ENCODE measurements around the gene MEIS2.
A peak's percentile ranks its signal among the peaks of the same experiment; 100 is the strongest.

The MEIS2 gene

GRCh38 chr15:37098468-37099318, 1.7 kb downstream of the MEIS2 start:
- Mint-ChIP-seq H3K27ac (peak overlapping the region; percentile 64), H3K4me1 (peaks cover 32% of the 10 kb centered on the region), H3K36me3 (peaks cover 14% of the 10 kb centered on the region), H3K27me3 (peaks cover 100% of the 10 kb centered on the region), H3K4me3 (peak overlapping the region; percentile 59), H3K9me3 (peaks cover 4% of the 10 kb centered on the region)
- DNase-seq = no peak
- CTCF ChIA-PET = no interaction called here

GRCh38 chr15:37097144-37097919, 3.0 kb downstream of the MEIS2 start:
- peak overlapping the region; percentile 15 for H3K4me3 Mint-ChIP-seq
- peaks cover 94% of the 10 kb centered on the region for H3K27me3 Mint-ChIP-seq
- peaks cover 12% of the 10 kb centered on the region for H3K36me3 Mint-ChIP-seq
- peaks cover 32% of the 10 kb centered on the region for H3K4me1 Mint-ChIP-seq
- H3K27ac Mint-ChIP-seq = peak overlapping the region; percentile 69
- CTCF ChIA-PET = no interaction called here
- H3K9me3 Mint-ChIP-seq = peaks cover 4% of the 10 kb centered on the region
- no peak for DNase-seq

GRCh38 chr15:37096558-37097143, 3.7 kb downstream of the MEIS2 start:
- Mint-ChIP-seq H3K9me3 (peaks cover 2% of the 10 kb centered on the region), H3K4me3 (no peak overlapping the region), H3K36me3 (peaks cover 9% of the 10 kb centered on the region), H3K27me3 (peaks cover 87% of the 10 kb centered on the region), H3K27ac (no peak overlapping the region), H3K4me1 (peaks cover 27% of the 10 kb centered on the region)
- CTCF ChIA-PET = no interaction called here
- no peak for DNase-seq

- H3K4me1 Mint-ChIP-seq = peaks cover 22% of the 10 kb centered on the region
- CTCF ChIA-PET = interaction anchor here (0.9 kb wide), 1 partner anchor 212 kb away, joined by 3 read pairs; no protein-coding TSS in a partner anchor
These were observed 4.4 kb downstream of the MEIS2 start for GRCh38 chr15:37095770-37096557.

GRCh38 chr15:37094915-37095711, 5.2 kb downstream of the MEIS2 start:
- Mint-ChIP-seq H3K27ac (no peak overlapping the region), H3K36me3 (peaks cover 2% of the 10 kb centered on the region), H3K27me3 (peaks cover 71% of the 10 kb centered on the region), H3K9me3 (peaks cover 1% of the 10 kb centered on the region), H3K4me1 (peaks cover 15% of the 10 kb centered on the region), H3K4me3 (no peak overlapping the region)
- CTCF ChIA-PET = interaction anchor here (0.9 kb wide), 1 partner anchor 211 kb away, joined by 3 read pairs; no protein-coding TSS in a partner anchor
- DNase-seq = no peak

More at GRCh38 chr15:37095770-37096557, 4.4 kb downstream of the MEIS2 start:
- H3K27ac Mint-ChIP-seq = no peak overlapping the region
- H3K4me3 Mint-ChIP-seq = no peak overlapping the region
- H3K27me3 Mint-ChIP-seq = peaks cover 80% of the 10 kb centered on the region
- H3K9me3 Mint-ChIP-seq = peaks cover 2% of the 10 kb centered on the region
- no peak for DNase-seq
- peaks cover 6% of the 10 kb centered on the region for H3K36me3 Mint-ChIP-seq

GRCh38 chr15:37094333-37094914, 5.9 kb downstream of the MEIS2 start:
- Mint-ChIP-seq H3K4me1 (peaks cover 10% of the 10 kb centered on the region), H3K27me3 (peaks cover 65% of the 10 kb centered on the region), H3K4me3 (no peak overlapping the region), H3K27ac (no peak overlapping the region), H3K36me3 (no peaks in the 10 kb centered on the region), H3K9me3 (no peaks in the 10 kb centered on the region)
- no peak for DNase-seq
- CTCF ChIA-PET = interaction anchor here (1.1 kb wide), 1 partner anchor 10 kb away, joined by 3 read pairs; no protein-coding TSS in a partner anchor

GRCh38 chr15:37093480-37094332, 6.6 kb downstream of the MEIS2 start:
- Mint-ChIP-seq H3K4me1 (peaks cover 5% of the 10 kb centered on the region), H3K36me3 (no peaks in the 10 kb centered on the region), H3K9me3 (no peaks in the 10 kb centered on the region), H3K4me3 (no peak overlapping the region), H3K27ac (no peak overlapping the region), H3K27me3 (peaks cover 57% of the 10 kb centered on the region)
- CTCF ChIA-PET = interaction anchor here (1.1 kb wide), 1 partner anchor 10 kb away, joined by 3 read pairs; no protein-coding TSS in a partner anchor
- no peak for DNase-seq

GRCh38 chr15:37090543-37091175, 9.7 kb downstream of the MEIS2 start:
- H3K36me3 Mint-ChIP-seq = no peaks in the 10 kb centered on the region
- no peak overlapping the region for H3K4me3 Mint-ChIP-seq
- no peaks in the 10 kb centered on the region for H3K4me1 Mint-ChIP-seq
- no peaks in the 10 kb centered on the region for H3K9me3 Mint-ChIP-seq
- peaks cover 27% of the 10 kb centered on the region for H3K27me3 Mint-ChIP-seq
- no peak for DNase-seq
- CTCF ChIA-PET = no interaction called here
- H3K27ac Mint-ChIP-seq = no peak overlapping the region

- no peak for DNase-seq
- CTCF ChIA-PET = no interaction called here
- Mint-ChIP-seq H3K4me1 (no peaks in the 10 kb centered on the region), H3K27me3 (peaks cover 5% of the 10 kb centered on the region), H3K36me3 (no peaks in the 10 kb centered on the region), H3K27ac (no peak overlapping the region), H3K4me3 (no peak overlapping the region), H3K9me3 (no peaks in the 10 kb centered on the region)
These were observed 11.9 kb downstream of the MEIS2 start for GRCh38 chr15:37088436-37088835.

- no peaks in the 10 kb centered on the region for H3K36me3 Mint-ChIP-seq
- no peaks in the 10 kb centered on the region for H3K9me3 Mint-ChIP-seq
- no peak overlapping the region for H3K4me3 Mint-ChIP-seq
- H3K27ac Mint-ChIP-seq = no peak overlapping the region
- no peaks in the 10 kb centered on the region for H3K4me1 Mint-ChIP-seq
- DNase-seq = no peak
- CTCF ChIA-PET = no interaction called here
- no peaks in the 10 kb centered on the region for H3K27me3 Mint-ChIP-seq
These were observed 13.2 kb downstream of the MEIS2 start for GRCh38 chr15:37087131-37087588.

- H3K9me3 Mint-ChIP-seq = no peaks in the 10 kb centered on the region
- no peak overlapping the region for H3K27ac Mint-ChIP-seq
- CTCF ChIA-PET = no interaction called here
- H3K4me1 Mint-ChIP-seq = no peaks in the 10 kb centered on the region
- H3K27me3 Mint-ChIP-seq = no peaks in the 10 kb centered on the region
- DNase-seq = no peak
- H3K4me3 Mint-ChIP-seq = no peak overlapping the region
- H3K36me3 Mint-ChIP-seq = no peaks in the 10 kb centered on the region
These were observed 13.8 kb downstream of the MEIS2 start for GRCh38 chr15:37086521-37086920.

- DNase-seq = no peak
- Mint-ChIP-seq H3K36me3 (no peaks in the 10 kb centered on the region), H3K4me1 (no peaks in the 10 kb centered on the region), H3K4me3 (no peak overlapping the region), H3K9me3 (no peaks in the 10 kb centered on the region), H3K27me3 (no peaks in the 10 kb centered on the region), H3K27ac (no peak overlapping the region)
- CTCF ChIA-PET = no interaction called here
These were observed 14.2 kb downstream of the MEIS2 start for GRCh38 chr15:37086120-37086519.

All from activated naive CD4-positive, alpha-beta T cell treated with anti-CD3 and anti-CD28 coated beads, Interleukin-2, amount 10 ng/mL, durations not matched to agents 7 days and 5 days (primary cell).